Measurements from ENCODE around the gene ZRANB3.

DNA sequence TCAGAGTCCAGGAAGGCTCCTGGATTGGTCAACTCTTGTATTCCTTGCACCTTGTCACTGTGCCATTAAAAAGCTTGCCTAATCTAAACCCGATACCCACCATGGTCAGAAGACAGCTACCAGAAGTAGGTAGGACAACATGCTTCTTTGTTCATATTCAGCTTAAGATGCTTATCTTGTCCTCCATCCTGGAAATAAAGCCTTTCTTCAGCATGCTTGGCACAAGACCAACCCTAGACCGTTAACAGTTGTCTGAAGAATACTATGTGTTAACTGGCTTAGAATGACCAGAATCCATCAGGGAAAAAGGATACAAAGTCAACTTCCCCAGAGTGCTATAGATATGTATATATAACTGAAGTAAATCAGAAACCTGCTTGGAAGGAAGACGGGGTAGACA lies 193.9 kb downstream of the ZRANB3 start:
- TF ChIP-seq, protein P1, sequence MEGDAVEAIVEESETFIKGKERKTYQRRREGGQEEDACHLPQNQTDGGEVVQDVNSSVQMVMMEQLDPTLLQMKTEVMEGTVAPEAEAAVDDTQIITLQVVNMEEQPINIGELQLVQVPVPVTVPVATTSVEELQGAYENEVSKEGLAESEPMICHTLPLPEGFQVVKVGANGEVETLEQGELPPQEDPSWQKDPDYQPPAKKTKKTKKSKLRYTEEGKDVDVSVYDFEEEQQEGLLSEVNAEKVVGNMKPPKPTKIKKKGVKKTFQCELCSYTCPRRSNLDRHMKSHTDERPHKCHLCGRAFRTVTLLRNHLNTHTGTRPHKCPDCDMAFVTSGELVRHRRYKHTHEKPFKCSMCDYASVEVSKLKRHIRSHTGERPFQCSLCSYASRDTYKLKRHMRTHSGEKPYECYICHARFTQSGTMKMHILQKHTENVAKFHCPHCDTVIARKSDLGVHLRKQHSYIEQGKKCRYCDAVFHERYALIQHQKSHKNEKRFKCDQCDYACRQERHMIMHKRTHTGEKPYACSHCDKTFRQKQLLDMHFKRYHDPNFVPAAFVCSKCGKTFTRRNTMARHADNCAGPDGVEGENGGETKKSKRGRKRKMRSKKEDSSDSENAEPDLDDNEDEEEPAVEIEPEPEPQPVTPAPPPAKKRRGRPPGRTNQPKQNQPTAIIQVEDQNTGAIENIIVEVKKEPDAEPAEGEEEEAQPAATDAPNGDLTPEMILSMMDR (IDR thresholded peaks at IDR 0.05 in 2 of 3, conservative IDR thresholded peaks at IDR 0.05 in 1 of 3; ENCODE audit: control insufficient read depth in 2 of 3, extremely low read depth in 1 of 3, insufficient read depth in 1 of 3, low read depth in 3 of 3, low read length in 3 of 3) = no peak
- TF ChIP-seq POLR2A (IDR thresholded peaks at IDR 0.05; ENCODE audit: low read depth, low read length) (no peak), HDAC6 (IDR thresholded peaks at IDR 0.05; ENCODE audit: unreplicated experiment) (no peak), EZH2 (IDR thresholded peaks at IDR 0.05; ENCODE audit: borderline replicate concordance, control insufficient read depth, low read depth, low read length) (no peak), ZBTB11 (CRISPR knock-in tag; IDR thresholded peaks at IDR 0.05) (no peak), EGR1 (IDR thresholded peaks at IDR 0.05; ENCODE audit: borderline replicate concordance in 1 of 2, low read depth in 2 of 2, low read length in 2 of 2) (no peak), BHLHE40 (IDR thresholded peaks at IDR 0.05; ENCODE audit: borderline replicate concordance in 1 of 2, low read depth in 2 of 2, low read length in 1 of 2) (no peak)

All from GM12878 (cell line).